ENCODE measurements around the gene LRRC59. TPM values are rescaled to one million over a fixed set of nuclear protein-coding genes. Genes with fewer than 3 reads are reported as not detected.

LRRC59 gene
- total and polyA plus RNA-seq, 2 of the 13 experiments (the other 11 are each of a cell fraction or from before 2014, with no cell fraction given) = 87.3 to 222 TPM

- TF ChIP-seq HNRNPUL1 (IDR thresholded peaks at IDR 0.05; ENCODE audit: low read depth, low read length) (no peak), NFRKB (IDR thresholded peaks at IDR 0.05) (no peak), EEA1 (CRISPR knock-in tag; IDR thresholded peaks at IDR 0.05; ENCODE audit: borderline replicate concordance) (no peak), FOXJ3 (CRISPR knock-in tag; IDR thresholded peaks at IDR 0.05; ENCODE audit: borderline replicate concordance) (no peak), ARID2 (CRISPR knock-in tag; IDR thresholded peaks at IDR 0.05; ENCODE audit: borderline replicate concordance) (no peak), GABPA (IDR thresholded peaks at IDR 0.05; ENCODE audit: low read depth, low read length) (no peak), GABPA (CRISPR knock-in tag; IDR thresholded peaks at IDR 0.05; ENCODE audit: low read depth) (0 out of 2 replicates have a peak, but pooled peaks have one; percentile 8), ZFP62 (CRISPR knock-in tag; IDR thresholded peaks at IDR 0.05) (no peak), ZFP1 (CRISPR knock-in tag; IDR thresholded peaks at IDR 0.05) (no peak), SATB2 (CRISPR knock-in tag; IDR thresholded peaks at IDR 0.05) (no peak), ZNF792 (CRISPR knock-in tag; IDR thresholded peaks at IDR 0.05) (no peak), RFX3 (CRISPR knock-in tag; IDR thresholded peaks at IDR 0.05) (no peak; the same call in 1 of the 2 replicates), TAF15 (IDR thresholded peaks at IDR 0.05; ENCODE audit: low read depth, low read length, poor library complexity, severe bottlenecking) (peak; percentile 52), HDAC1 (CRISPR knock-in tag; IDR thresholded peaks at IDR 0.05) (peak; percentile 17; the same call in 1 of the 2 replicates), ZBTB21 (CRISPR knock-in tag; IDR thresholded peaks at IDR 0.05) (0 out of 2 replicates have a peak, but pooled peaks have one; percentile 6), ZNF652 (CRISPR knock-in tag; IDR thresholded peaks at IDR 0.05; ENCODE audit: borderline replicate concordance, low read depth) (0 out of 2 replicates have a peak, but pooled peaks have one; percentile 27), ONECUT2 (CRISPR knock-in tag; IDR thresholded peaks at IDR 0.05) (no peak), ZNF256 (CRISPR knock-in tag; conservative IDR thresholded peaks at IDR 0.05) (no peak)
- TF ChIP-seq, protein P1, sequence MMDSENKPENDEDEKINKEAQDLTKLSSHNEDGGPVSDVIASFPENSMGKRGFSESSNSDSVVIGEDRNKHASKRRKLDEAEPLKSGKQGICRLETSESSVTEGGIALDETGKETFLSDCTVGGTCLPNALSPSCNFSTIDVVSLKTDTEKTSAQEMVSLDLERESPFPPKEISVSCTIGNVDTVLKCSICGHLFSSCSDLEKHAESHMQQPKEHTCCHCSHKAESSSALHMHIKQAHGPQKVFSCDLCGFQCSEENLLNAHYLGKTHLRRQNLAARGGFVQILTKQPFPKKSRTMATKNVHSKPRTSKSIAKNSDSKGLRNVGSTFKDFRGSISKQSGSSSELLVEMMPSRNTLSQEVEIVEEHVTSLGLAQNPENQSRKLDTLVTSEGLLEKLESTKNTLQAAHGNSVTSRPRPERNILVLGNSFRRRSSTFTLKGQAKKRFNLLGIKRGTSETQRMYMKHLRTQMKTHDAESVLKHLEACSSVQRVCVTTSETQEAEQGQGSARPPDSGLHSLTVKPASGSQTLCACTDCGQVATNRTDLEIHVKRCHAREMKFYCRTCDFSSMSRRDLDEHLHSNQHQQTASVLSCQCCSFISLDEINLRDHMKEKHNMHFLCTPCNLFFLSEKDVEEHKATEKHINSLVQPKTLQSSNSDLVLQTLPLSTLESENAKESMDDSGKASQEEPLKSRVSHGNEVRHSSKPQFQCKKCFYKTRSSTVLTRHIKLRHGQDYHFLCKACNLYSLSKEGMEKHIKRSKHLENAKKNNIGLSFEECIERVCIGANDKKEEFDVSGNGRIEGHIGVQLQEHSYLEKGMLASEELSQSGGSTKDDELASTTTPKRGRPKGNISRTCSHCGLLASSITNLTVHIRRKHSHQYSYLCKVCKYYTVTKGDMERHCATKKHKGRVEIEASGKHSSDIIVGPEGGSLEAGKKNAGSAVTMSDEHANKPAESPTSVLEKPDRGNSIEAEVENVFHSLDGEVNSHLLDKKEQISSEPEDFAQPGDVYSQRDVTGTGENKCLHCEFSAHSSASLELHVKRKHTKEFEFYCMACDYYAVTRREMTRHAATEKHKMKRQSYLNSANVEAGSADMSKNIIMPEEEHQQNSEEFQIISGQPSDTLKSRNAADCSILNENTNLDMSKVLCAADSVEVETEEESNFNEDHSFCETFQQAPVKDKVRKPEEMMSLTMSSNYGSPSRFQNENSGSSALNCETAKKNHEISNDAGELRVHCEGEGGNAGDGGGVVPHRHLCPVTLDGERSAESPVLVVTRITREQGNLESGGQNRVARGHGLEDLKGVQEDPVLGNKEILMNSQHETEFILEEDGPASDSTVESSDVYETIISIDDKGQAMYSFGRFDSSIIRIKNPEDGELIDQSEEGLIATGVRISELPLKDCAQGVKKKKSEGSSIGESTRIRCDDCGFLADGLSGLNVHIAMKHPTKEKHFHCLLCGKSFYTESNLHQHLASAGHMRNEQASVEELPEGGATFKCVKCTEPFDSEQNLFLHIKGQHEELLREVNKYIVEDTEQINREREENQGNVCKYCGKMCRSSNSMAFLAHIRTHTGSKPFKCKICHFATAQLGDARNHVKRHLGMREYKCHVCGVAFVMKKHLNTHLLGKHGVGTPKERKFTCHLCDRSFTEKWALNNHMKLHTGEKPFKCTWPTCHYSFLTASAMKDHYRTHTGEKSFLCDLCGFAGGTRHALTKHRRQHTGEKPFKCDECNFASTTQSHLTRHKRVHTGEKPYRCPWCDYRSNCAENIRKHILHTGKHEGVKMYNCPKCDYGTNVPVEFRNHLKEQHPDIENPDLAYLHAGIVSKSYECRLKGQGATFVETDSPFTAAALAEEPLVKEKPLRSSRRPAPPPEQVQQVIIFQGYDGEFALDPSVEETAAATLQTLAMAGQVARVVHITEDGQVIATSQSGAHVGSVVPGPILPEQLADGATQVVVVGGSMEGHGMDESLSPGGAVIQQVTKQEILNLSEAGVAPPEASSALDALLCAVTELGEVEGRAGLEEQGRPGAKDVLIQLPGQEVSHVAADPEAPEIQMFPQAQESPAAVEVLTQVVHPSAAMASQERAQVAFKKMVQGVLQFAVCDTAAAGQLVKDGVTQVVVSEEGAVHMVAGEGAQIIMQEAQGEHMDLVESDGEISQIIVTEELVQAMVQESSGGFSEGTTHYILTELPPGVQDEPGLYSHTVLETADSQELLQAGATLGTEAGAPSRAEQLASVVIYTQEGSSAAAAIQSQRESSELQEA (CRISPR knock-in tag; IDR thresholded peaks at IDR 0.05; ENCODE audit: not compliant biosample characterization) = peak; percentile 50
- TF ChIP-seq, protein P2, sequence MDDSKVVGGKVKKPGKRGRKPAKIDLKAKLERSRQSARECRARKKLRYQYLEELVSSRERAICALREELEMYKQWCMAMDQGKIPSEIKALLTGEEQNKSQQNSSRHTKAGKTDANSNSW (CRISPR knock-in tag; IDR thresholded peaks at IDR 0.05; ENCODE audit: borderline replicate concordance) = no peak
- TF ChIP-seq, protein P3, sequence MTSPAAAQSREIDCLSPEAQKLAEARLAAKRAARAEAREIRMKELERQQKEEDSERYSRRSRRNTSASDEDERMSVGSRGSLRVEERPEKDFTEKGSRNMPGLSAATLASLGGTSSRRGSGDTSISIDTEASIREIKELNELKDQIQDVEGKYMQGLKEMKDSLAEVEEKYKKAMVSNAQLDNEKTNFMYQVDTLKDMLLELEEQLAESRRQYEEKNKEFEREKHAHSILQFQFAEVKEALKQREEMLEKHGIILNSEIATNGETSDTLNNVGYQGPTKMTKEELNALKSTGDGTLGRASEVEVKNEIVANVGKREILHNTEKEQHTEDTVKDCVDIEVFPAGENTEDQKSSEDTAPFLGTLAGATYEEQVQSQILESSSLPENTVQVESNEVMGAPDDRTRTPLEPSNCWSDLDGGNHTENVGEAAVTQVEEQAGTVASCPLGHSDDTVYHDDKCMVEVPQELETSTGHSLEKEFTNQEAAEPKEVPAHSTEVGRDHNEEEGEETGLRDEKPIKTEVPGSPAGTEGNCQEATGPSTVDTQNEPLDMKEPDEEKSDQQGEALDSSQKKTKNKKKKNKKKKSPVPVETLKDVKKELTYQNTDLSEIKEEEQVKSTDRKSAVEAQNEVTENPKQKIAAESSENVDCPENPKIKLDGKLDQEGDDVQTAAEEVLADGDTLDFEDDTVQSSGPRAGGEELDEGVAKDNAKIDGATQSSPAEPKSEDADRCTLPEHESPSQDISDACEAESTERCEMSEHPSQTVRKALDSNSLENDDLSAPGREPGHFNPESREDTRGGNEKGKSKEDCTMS (CRISPR knock-in tag; conservative IDR thresholded peaks at IDR 0.05) = no peak
Observed at GRCh38 chr17:50425682-50426471, 28.6 kb upstream of the LRRC59 start, which contains the start of gene ACSF2 (continued).

Measured in HepG2 (cell line).